GM12891 (cell line): ENCODE results near the gene KCNH5.

Experiments used
- POLR2A ChIP-seq: IDR thresholded peaks from 2 replicates; pipeline ENCODE4 v1.6.1; 2011; ENCODE audit warnings: low read depth, low read length, control low read depth
- POU2F2 ChIP-seq: IDR thresholded peaks from 2 replicates; pipeline ENCODE4 v1.6.1; 2011; ENCODE audit warnings: low read depth, mild to moderate bottlenecking, control low read depth, low read length, moderate library complexity
- TAF1 ChIP-seq: IDR thresholded peaks from 2 replicates; pipeline ENCODE4 v1.6.1; 2011; ENCODE audit warnings: low read depth, low read length, control low read depth

GRCh38 chr14:62711351-62712023, 333.8 kb downstream of the KCNH5 start:
- TF ChIP-seq POLR2A (no peak), TAF1 (no peak), POU2F2 (no peak)
